SK-N-SH (cell line): ENCODE results near the gene THBS2. TPM values are rescaled to one million over a fixed set of nuclear protein-coding genes. Genes with fewer than 3 reads are reported as not detected.
A peak's percentile ranks its signal among the peaks of the same experiment; 100 is the strongest.

Experiments
- CTCF ChIA-PET: fragments of 300-600, 350-600 bp; formaldehyde crosslinking; extraction: SDS; loops from one replicate; lab custom pipeline; 2021; lab: Yijun Ruan, JAX
- POLR2A ChIA-PET: fragments of 350-600 bp; sonication (Branson Sonifier 250); formaldehyde crosslinking; extraction: SDS; loops from one replicate; lab custom pipeline; 2020; ENCODE audit warnings: antibody characterized with exemption, inconsistent platforms; lab: Yijun Ruan, JAX
- DNase-seq: peaks from one replicate; pipeline ENCODE4 v3.0.0; 2012
- H2AFZ ChIP-seq: fragments of 200-600 bp; sonication (generic); 2 replicates; pipeline ENCODE4 v1.8.1; 2016; ENCODE audit warnings: antibody characterized with exemption, mild to moderate bottlenecking, low read depth
- H3F3A ChIP-seq: fragments of 200-600 bp; sonication (generic); replicated peaks from 2 replicates; pipeline ENCODE3; 2016; ENCODE audit warnings: antibody characterized with exemption, mild to moderate bottlenecking; ENCODE audit not compliant: insufficient read depth
- H3K27ac ChIP-seq, 2 experiments: fragments of 200-500 bp in 1 of 2; fragments of 200-600 bp in 1 of 2; sonication (Bioruptor generic) in 1 of 2; sonication (generic), shearing (Covaris generic) in 1 of 2; 2 replicates each; pipeline versions ENCODE4 v1.5.1 to v1.6.1; 2014 to 2016; ENCODE audit warnings: low read depth in 2 of 2, inconsistent platforms in 1 of 2, low read length in 1 of 2, mild to moderate bottlenecking in 1 of 2, mixed read lengths in 1 of 2
- H3K27me3 ChIP-seq: fragments of 200-600 bp; sonication (generic), shearing (Covaris generic); 2 replicates; pipeline ENCODE4 v1.6.1; 2016; ENCODE audit warnings: mixed run types; ENCODE audit not compliant: insufficient read depth
- H3K36me3 ChIP-seq, 2 experiments: fragments of 200-500 bp in 1 of 2; fragments of 200-600 bp in 1 of 2; sonication (Bioruptor generic) in 1 of 2; sonication (generic) in 1 of 2; replicated peaks in 1 of 2; 2 replicates each; pipeline versions ENCODE3 to v1.5.1; 2014 to 2016; ENCODE audit warnings: low read length in 1 of 2, mild to moderate bottlenecking in 1 of 2; ENCODE audit not compliant: insufficient read depth in 2 of 2, control insufficient read depth in 1 of 2
- H3K4me1 ChIP-seq, 2 experiments: fragments of 200-500 bp in 1 of 2; fragments of 200-600 bp in 1 of 2; sonication (Bioruptor generic) in 1 of 2; sonication (generic), shearing (Covaris generic) in 1 of 2; 2 replicates each; pipeline versions ENCODE4 v1.5.1 to v1.6.1; 2014 to 2016; ENCODE audit warnings: low read depth in 1 of 2, low read length in 1 of 2, mixed run types in 1 of 2; ENCODE audit not compliant: insufficient read depth in 2 of 2, control insufficient read depth in 1 of 2
- H3K4me2 ChIP-seq: fragments of 200-600 bp; sonication (generic), shearing (Covaris generic); 2 replicates; pipeline ENCODE4 v1.6.1; 2017; ENCODE audit warnings: mixed run types
- H3K4me3 ChIP-seq, 2 experiments: fragments of 200-500 bp in 1 of 2; fragments of 200-600 bp in 1 of 2; sonication (Bioruptor generic) in 1 of 2; sonication (generic), shearing (Covaris generic) in 1 of 2; 2 replicates each; pipeline versions ENCODE4 v1.5.1 to v1.8.1; 2014 to 2016; ENCODE audit warnings: low read depth in 2 of 2, inconsistent platforms in 1 of 2, low read length in 1 of 2, mild to moderate bottlenecking in 1 of 2, mixed read lengths in 1 of 2, moderate library complexity in 1 of 2
- H3K79me2 ChIP-seq: fragments of 200-600 bp; sonication (generic); 2 replicates; pipeline ENCODE4 v1.8.1; 2017; ENCODE audit warnings: mild to moderate bottlenecking; ENCODE audit not compliant: insufficient read depth
- H3K9ac ChIP-seq: fragments of 200-600 bp; sonication (generic); 2 replicates; pipeline ENCODE4 v1.6.1; 2017; ENCODE audit warnings: mixed run types
- H3K9me2 ChIP-seq: fragments of 200-600 bp; sonication (generic); 2 replicates; pipeline ENCODE4 v1.6.1; 2017; ENCODE audit warnings: mixed run types
- H3K9me3 ChIP-seq: fragments of 200-600 bp; sonication (generic); 2 replicates; pipeline ENCODE4 v1.6.1; 2017; ENCODE audit warnings: mixed run types, mild to moderate bottlenecking, moderate library complexity
- H4K20me1 ChIP-seq: fragments of 200-600 bp; sonication (generic); 2 replicates; pipeline ENCODE4 v1.6.1; 2017; ENCODE audit warnings: mild to moderate bottlenecking, mixed run types; ENCODE audit not compliant: insufficient read depth
- MEF2A ChIP-seq: IDR thresholded peaks from 2 replicates; pipeline ENCODE4 v1.4.0; 2012; ENCODE audit warnings: low read depth, borderline replicate concordance
- NFIC ChIP-seq: IDR thresholded peaks from 2 replicates; pipeline ENCODE4 v1.4.0; 2012; ENCODE audit warnings: borderline replicate concordance
- RCOR1 ChIP-seq: fragments of 150-350 bp; IDR thresholded peaks from 2 replicates; pipeline ENCODE4 v1.6.1; 2017; ENCODE audit warnings: antibody characterized with exemption, low read length
- TAF1 ChIP-seq: IDR thresholded peaks from 2 replicates; pipeline ENCODE4 v1.6.1; 2012; ENCODE audit warnings: low read depth, mild to moderate bottlenecking, low read length, moderate library complexity, borderline replicate concordance
- TEAD4 ChIP-seq: IDR thresholded peaks from 2 replicates; pipeline ENCODE4 v1.4.0; 2012; ENCODE audit warnings: mild to moderate bottlenecking, borderline replicate concordance; ENCODE audit not compliant: insufficient read depth
- USF2 ChIP-seq: fragments of 150-350 bp; IDR thresholded peaks from 2 replicates; pipeline ENCODE4 v1.6.1; 2017; ENCODE audit warnings: antibody characterized with exemption, low read length, low read depth, borderline replicate concordance
- WGBS: methylation state at CpG from one replicate; pipeline ENCODE4 v1.1.6; 2017; ENCODE audit warnings: low lambda C conversion rate; 5-methylcytosine and 5-hydroxymethylcytosine counted together
- polyA plus RNA-seq, 3 experiments: library from polyadenylated mRNA; depleted of rRNA; stranded (reverse); fragments of >200 nt; gene quantifications; 2 replicates each; pipeline ENCODE4 v1.2.3, GENCODE V29; 2012
- TF ChIP-seq, protein P1 (sequence below): fragments of 150-350 bp; IDR thresholded peaks from 2 replicates; pipeline ENCODE4 v1.6.1; 2016; ENCODE audit warnings: mild to moderate bottlenecking, low read depth, low read length
- TF ChIP-seq, protein P2 (sequence below): IDR thresholded peaks from 2 replicates; pipeline ENCODE4 v1.4.0; 2012; ENCODE audit warnings: low read depth, borderline replicate concordance
- TF ChIP-seq, protein P3 (sequence below): IDR thresholded peaks from 2 replicates; pipeline ENCODE4 v1.4.0; 2012; ENCODE audit warnings: low read depth, borderline replicate concordance
- TF ChIP-seq, protein P4 (sequence below): IDR thresholded peaks from 2 replicates; pipeline ENCODE4 v1.4.0; 2012; ENCODE audit warnings: low read depth
- TF ChIP-seq, protein P5 (sequence below): IDR thresholded peaks from 2 replicates; pipeline ENCODE4; 2012

Gene THBS2
- polyA plus RNA-seq, 1 of the 3 experiments (the other 2 are of a cell fraction) = 166 TPM

DNA sequence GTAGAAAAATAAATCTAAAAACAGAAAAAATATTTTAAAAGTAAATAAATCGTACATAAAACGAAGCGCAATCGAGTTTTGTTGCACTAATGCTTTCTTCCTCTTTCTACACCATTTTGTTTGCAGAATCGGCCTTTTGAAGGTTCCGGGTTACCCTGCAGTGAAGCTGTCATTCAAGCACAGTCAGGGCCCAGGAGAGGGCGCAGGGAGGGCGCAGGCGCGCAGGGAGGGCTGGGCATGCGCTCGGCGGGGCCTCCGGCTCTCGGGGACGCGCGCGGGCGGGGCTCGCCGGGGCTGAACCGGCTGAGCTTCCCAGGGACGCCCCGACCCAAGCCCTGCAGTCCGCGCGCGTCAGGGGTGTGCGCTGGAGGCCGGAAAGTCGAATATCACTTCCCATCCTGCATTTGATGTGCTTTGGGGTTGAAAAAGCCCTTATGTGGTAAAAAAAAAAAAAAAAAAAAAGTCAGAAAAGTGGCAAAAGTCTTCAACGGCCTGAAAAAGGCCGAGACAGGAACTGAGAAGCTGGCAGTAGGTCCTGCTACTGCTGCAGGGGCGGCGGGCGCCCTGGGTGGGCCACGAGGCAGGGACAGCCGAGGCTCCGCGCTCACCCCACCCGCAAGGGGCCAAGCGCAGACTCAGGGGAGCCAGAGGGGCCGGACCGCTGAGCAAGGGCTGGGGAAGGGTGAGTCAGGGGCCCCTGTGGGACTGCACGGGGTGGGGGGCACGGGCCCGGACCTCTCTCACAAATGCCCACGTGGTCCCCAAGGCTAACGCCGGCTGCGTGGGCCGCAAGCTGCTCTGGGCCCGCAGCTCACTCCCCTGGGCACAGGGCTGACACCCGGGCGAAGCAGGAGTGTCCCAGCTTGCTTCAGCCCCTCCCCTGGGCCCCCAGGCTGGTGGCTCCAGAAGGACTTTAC lies 40.5 kb downstream of the THBS2 start (continued):
- TF ChIP-seq RCOR1 (no peak), USF2 (no peak)
- TF ChIP-seq, protein P1, sequence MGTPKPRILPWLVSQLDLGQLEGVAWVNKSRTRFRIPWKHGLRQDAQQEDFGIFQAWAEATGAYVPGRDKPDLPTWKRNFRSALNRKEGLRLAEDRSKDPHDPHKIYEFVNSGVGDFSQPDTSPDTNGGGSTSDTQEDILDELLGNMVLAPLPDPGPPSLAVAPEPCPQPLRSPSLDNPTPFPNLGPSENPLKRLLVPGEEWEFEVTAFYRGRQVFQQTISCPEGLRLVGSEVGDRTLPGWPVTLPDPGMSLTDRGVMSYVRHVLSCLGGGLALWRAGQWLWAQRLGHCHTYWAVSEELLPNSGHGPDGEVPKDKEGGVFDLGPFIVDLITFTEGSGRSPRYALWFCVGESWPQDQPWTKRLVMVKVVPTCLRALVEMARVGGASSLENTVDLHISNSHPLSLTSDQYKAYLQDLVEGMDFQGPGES = no peak

DNA sequence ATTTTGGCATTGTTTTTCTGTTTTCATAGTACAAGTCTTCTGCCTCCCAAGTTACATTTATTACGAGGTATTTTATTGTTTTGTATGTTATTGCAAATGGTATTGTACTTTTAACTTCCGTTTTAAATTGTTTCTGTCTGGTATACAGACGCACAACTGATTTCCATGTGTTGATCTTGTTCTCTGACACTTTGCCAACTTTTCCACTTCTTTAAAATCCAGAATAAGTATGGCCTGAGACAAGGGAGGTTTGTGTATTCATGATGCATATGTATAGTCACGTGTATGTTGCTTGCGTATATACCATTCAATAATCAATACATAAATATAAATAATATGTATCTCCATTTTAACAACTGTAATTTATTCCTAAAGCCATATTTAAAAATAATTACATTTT lies 41.2 kb downstream of the THBS2 start:
- H3K27me3 ChIP-seq = no peaks in the 10 kb centered on the region
- H3F3A ChIP-seq = peaks cover 18% of the 10 kb centered on the region
- peaks cover 8% of the 10 kb centered on the region for H3K9me3 ChIP-seq
- H3K9ac ChIP-seq = no peak overlapping the region
- no peaks in the 10 kb centered on the region for H4K20me1 ChIP-seq
- peaks cover 0 to 11% of the 10 kb centered on the region in 2 experiments; a peak in 3 of 4 replicates for H3K4me1 ChIP-seq
- H3K36me3 ChIP-seq = peaks cover 9 to 11% of the 10 kb centered on the region in 2 experiments
- ChIA-PET CTCF (no interaction called here), POLR2A (no interaction called here)
- peak overlapping the region in 1 of 2 experiments; percentile 20; a peak in 1 of 4 replicates for H3K4me3 ChIP-seq
- no peaks in the 10 kb centered on the region for H3K79me2 ChIP-seq
- peak overlapping the region; percentile 80 for H2AFZ ChIP-seq
- 0 out of 2 replicates have a peak overlapping the region, but pooled peaks have one; percentile 34 for H3K4me2 ChIP-seq
- peak; percentile 2 for DNase-seq
- H3K9me2 ChIP-seq = no peaks in the 10 kb centered on the region
- no peak overlapping the region for H3K27ac ChIP-seq
- 84% methylated on average over 5 of the region's 5 CpGs for WGBS
- TF ChIP-seq, protein P2, sequence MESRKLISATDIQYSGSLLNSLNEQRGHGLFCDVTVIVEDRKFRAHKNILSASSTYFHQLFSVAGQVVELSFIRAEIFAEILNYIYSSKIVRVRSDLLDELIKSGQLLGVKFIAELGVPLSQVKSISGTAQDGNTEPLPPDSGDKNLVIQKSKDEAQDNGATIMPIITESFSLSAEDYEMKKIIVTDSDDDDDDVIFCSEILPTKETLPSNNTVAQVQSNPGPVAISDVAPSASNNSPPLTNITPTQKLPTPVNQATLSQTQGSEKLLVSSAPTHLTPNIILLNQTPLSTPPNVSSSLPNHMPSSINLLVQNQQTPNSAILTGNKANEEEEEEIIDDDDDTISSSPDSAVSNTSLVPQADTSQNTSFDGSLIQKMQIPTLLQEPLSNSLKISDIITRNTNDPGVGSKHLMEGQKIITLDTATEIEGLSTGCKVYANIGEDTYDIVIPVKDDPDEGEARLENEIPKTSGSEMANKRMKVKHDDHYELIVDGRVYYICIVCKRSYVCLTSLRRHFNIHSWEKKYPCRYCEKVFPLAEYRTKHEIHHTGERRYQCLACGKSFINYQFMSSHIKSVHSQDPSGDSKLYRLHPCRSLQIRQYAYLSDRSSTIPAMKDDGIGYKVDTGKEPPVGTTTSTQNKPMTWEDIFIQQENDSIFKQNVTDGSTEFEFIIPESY = no peak

DNA sequence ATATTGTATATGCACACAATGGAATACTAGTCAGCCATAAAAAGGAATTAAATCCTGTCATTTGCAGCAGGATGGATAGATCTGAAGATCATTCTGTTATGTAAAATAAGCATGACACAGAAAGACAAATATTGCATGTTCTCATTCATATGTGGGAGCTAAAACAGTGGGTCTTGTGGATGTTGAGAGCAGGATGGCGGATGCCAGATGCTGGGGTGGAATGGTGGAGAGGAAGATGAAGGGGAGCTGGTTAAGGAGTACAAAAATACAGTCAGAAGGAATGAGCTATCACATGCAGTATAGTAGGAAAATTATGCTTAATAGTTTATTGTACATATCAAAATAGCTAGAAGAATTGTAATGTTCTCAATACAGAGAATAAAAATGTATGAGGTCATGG lies 41.8 kb downstream of the THBS2 start:
- peaks cover 9% of the 10 kb centered on the region for H3K9me3 ChIP-seq
- no peak overlapping the region for H3K4me2 ChIP-seq
- no peaks in the 10 kb centered on the region for H3K27me3 ChIP-seq
- ChIA-PET CTCF (no interaction called here), POLR2A (no interaction called here)
- 100% methylated on average over 1 of the region's 1 CpG for WGBS
- no peak for TF ChIP-seq TEAD4
- TF ChIP-seq NFIC = no peak
- TF ChIP-seq, protein P3, sequence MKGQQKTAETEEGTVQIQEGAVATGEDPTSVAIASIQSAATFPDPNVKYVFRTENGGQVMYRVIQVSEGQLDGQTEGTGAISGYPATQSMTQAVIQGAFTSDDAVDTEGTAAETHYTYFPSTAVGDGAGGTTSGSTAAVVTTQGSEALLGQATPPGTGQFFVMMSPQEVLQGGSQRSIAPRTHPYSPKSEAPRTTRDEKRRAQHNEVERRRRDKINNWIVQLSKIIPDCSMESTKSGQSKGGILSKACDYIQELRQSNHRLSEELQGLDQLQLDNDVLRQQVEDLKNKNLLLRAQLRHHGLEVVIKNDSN = no peak
- TF ChIP-seq, protein P4, sequence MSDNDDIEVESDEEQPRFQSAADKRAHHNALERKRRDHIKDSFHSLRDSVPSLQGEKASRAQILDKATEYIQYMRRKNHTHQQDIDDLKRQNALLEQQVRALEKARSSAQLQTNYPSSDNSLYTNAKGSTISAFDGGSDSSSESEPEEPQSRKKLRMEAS = no peak
- no peak for TF ChIP-seq MEF2A
- TF ChIP-seq, protein P2 = no peak
- no peak for TF ChIP-seq TAF1
- TF ChIP-seq, protein P5, sequence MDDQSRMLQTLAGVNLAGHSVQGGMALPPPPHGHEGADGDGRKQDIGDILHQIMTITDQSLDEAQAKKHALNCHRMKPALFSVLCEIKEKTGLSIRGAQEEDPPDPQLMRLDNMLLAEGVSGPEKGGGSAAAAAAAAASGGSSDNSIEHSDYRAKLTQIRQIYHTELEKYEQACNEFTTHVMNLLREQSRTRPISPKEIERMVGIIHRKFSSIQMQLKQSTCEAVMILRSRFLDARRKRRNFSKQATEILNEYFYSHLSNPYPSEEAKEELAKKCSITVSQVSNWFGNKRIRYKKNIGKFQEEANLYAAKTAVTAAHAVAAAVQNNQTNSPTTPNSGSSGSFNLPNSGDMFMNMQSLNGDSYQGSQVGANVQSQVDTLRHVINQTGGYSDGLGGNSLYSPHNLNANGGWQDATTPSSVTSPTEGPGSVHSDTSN = no peak
- H3K4me1 ChIP-seq = peaks cover 0 to 11% of the 10 kb centered on the region in 2 experiments; a peak in 3 of 4 replicates
- H3K27ac ChIP-seq = no peak overlapping the region
- H2AFZ ChIP-seq = no peak overlapping the region
- H3K9me2 ChIP-seq = no peaks in the 10 kb centered on the region
- no peaks in the 10 kb centered on the region for H4K20me1 ChIP-seq
- no peak overlapping the region for H3K9ac ChIP-seq
- H3F3A ChIP-seq = peaks cover 18% of the 10 kb centered on the region
- DNase-seq = peak; percentile 0
- H3K4me3 ChIP-seq = no peak overlapping the region
- H3K36me3 ChIP-seq = peaks cover 3 to 6% of the 10 kb centered on the region in 2 experiments
- no peaks in the 10 kb centered on the region for H3K79me2 ChIP-seq
